Endothelial cell (in vitro differentiated cells): ENCODE measurements around the gene UROC1. TPM values are rescaled to one million over a fixed set of nuclear protein-coding genes. Genes with fewer than 3 reads are reported as not detected.

Experiments
- DNase-seq: peaks from one replicate; pipeline ENCODE4 v3.0.0; 2021; ENCODE audit warnings: low spot score
- H3K27ac Mint-ChIP-seq: one replicate; pipeline ENCODE4 v1.8.0; 2021; ENCODE audit warnings: mixed read lengths, inconsistent platforms; ENCODE audit not compliant: unreplicated experiment
- H3K27me3 Mint-ChIP-seq: one replicate; pipeline ENCODE4 v1.8.0; 2021; ENCODE audit warnings: mild to moderate bottlenecking, moderate library complexity, mixed read lengths, inconsistent platforms; ENCODE audit not compliant: unreplicated experiment
- H3K36me3 Mint-ChIP-seq: one replicate; pipeline ENCODE4 v1.8.0; 2021; ENCODE audit warnings: mild to moderate bottlenecking, low read depth, mixed read lengths, inconsistent platforms; ENCODE audit not compliant: unreplicated experiment
- H3K4me1 Mint-ChIP-seq: one replicate; pipeline ENCODE4 v1.8.0; 2021; ENCODE audit warnings: mild to moderate bottlenecking, mixed read lengths, inconsistent platforms; ENCODE audit not compliant: unreplicated experiment
- H3K4me3 Mint-ChIP-seq: one replicate; pipeline ENCODE4 v1.8.0; 2021; ENCODE audit warnings: mild to moderate bottlenecking, mixed read lengths, inconsistent platforms; ENCODE audit not compliant: unreplicated experiment
- H3K9me3 Mint-ChIP-seq: one replicate; pipeline ENCODE4 v1.8.0; 2021; ENCODE audit warnings: mixed read lengths, inconsistent platforms; ENCODE audit not compliant: unreplicated experiment
- CTCF ChIP-seq: fragments of 200-600 bp; sonication (generic); IDR thresholded peaks from one replicate; pipeline ENCODE4 v1.5.0; 2021; ENCODE audit warnings: antibody characterized with exemption; ENCODE audit not compliant: unreplicated experiment
- total RNA-seq: library from RNA; stranded (reverse); fragmentation: NEBNext Ultra II Directional; extraction: Animal tissue kit (Norgen Biotek cat#: 25700); gene quantifications from one replicate; pipeline ENCODE4 v1.2.1, GENCODE V29; 2021; ENCODE audit not compliant: unreplicated experiment

UROC1 gene
- total RNA-seq, 1 donor from 2014 or later = not detected

GRCh38 chr3:126440709-126440995 is 76.9 kb downstream of the UROC1 start:
- H3K27me3 Mint-ChIP-seq = peaks cover 4% of the 10 kb centered on the region
- no peaks in the 10 kb centered on the region for H3K9me3 Mint-ChIP-seq
- H3K27ac Mint-ChIP-seq = no peak overlapping the region
- TF ChIP-seq CTCF = no peak
- H3K36me3 Mint-ChIP-seq = peaks cover 12% of the 10 kb centered on the region
- peaks cover 8% of the 10 kb centered on the region for H3K4me1 Mint-ChIP-seq
- no peak overlapping the region for H3K4me3 Mint-ChIP-seq
- DNase-seq = no peak

- DNase-seq = no peak
- no peak overlapping the region for H3K4me3 Mint-ChIP-seq
- no peaks in the 10 kb centered on the region for H3K9me3 Mint-ChIP-seq
- H3K36me3 Mint-ChIP-seq = peaks cover 12% of the 10 kb centered on the region
- H3K27ac Mint-ChIP-seq = peak overlapping the region; percentile 24
- peaks cover 4% of the 10 kb centered on the region for H3K27me3 Mint-ChIP-seq
- TF ChIP-seq CTCF = no peak
- H3K4me1 Mint-ChIP-seq = peaks cover 2% of the 10 kb centered on the region
Measured at GRCh38 chr3:126439968-126440708, 77.4 kb downstream of the UROC1 start.

- H3K4me3 Mint-ChIP-seq = no peak overlapping the region
- TF ChIP-seq CTCF = no peak
- H3K9me3 Mint-ChIP-seq = no peaks in the 10 kb centered on the region
- DNase-seq = no peak
- no peaks in the 10 kb centered on the region for H3K4me1 Mint-ChIP-seq
- H3K36me3 Mint-ChIP-seq = peaks cover 12% of the 10 kb centered on the region
- H3K27me3 Mint-ChIP-seq = peaks cover 4% of the 10 kb centered on the region
- no peak overlapping the region for H3K27ac Mint-ChIP-seq
Measured at GRCh38 chr3:126439346-126439967, 78.1 kb downstream of the UROC1 start.

GRCh38 chr3:126438746-126439145 is 78.8 kb downstream of the UROC1 start:
- H3K27ac Mint-ChIP-seq = no peak overlapping the region
- H3K27me3 Mint-ChIP-seq = peaks cover 4% of the 10 kb centered on the region
- no peaks in the 10 kb centered on the region for H3K9me3 Mint-ChIP-seq
- H3K4me1 Mint-ChIP-seq = no peaks in the 10 kb centered on the region
- peaks cover 12% of the 10 kb centered on the region for H3K36me3 Mint-ChIP-seq
- DNase-seq = no peak
- TF ChIP-seq CTCF = no peak
- peak overlapping the region; percentile 29 for H3K4me3 Mint-ChIP-seq

GRCh38 chr3:126438186-126438585 is 79.4 kb downstream of the UROC1 start:
- H3K4me3 Mint-ChIP-seq = no peak overlapping the region
- no peak overlapping the region for H3K27ac Mint-ChIP-seq
- no peak for DNase-seq
- H3K36me3 Mint-ChIP-seq = peaks cover 12% of the 10 kb centered on the region
- TF ChIP-seq CTCF = no peak
- no peaks in the 10 kb centered on the region for H3K4me1 Mint-ChIP-seq
- peaks cover 3% of the 10 kb centered on the region for H3K27me3 Mint-ChIP-seq
- H3K9me3 Mint-ChIP-seq = no peaks in the 10 kb centered on the region
